Glutamatergic neuron (in vitro differentiated cells): ENCODE measurements around the gene RNF182. TPM values are rescaled to one million over a fixed set of nuclear protein-coding genes. Genes with fewer than 3 reads are reported as not detected.

ENCODE experiments used
- DNase-seq: peaks from one replicate; pipeline ENCODE4 v3.0.0; 2022
- H3K27ac Mint-ChIP-seq: one replicate; pipeline ENCODE4 v1.8.0; 2020; ENCODE audit warnings: mild to moderate bottlenecking, mixed read lengths, inconsistent platforms; ENCODE audit not compliant: unreplicated experiment
- H3K27me3 Mint-ChIP-seq: one replicate; pipeline ENCODE4 v1.8.0; 2020; ENCODE audit warnings: mild to moderate bottlenecking, moderate library complexity, mixed read lengths, inconsistent platforms; ENCODE audit not compliant: unreplicated experiment
- H3K36me3 Mint-ChIP-seq: one replicate; pipeline ENCODE4 v1.8.0; 2020; ENCODE audit warnings: mild to moderate bottlenecking, mixed read lengths, inconsistent platforms; ENCODE audit not compliant: unreplicated experiment
- H3K4me1 Mint-ChIP-seq: one replicate; pipeline ENCODE4 v1.8.0; 2020; ENCODE audit warnings: mild to moderate bottlenecking, low read depth, mixed read lengths, inconsistent platforms; ENCODE audit not compliant: unreplicated experiment
- H3K4me3 Mint-ChIP-seq: one replicate; pipeline ENCODE4 v1.8.0; 2020; ENCODE audit warnings: mild to moderate bottlenecking, mixed read lengths, inconsistent platforms; ENCODE audit not compliant: unreplicated experiment
- H3K9me3 Mint-ChIP-seq: one replicate; pipeline ENCODE4 v1.8.0; 2020; ENCODE audit warnings: mild to moderate bottlenecking, moderate library complexity, mixed read lengths, inconsistent platforms; ENCODE audit not compliant: unreplicated experiment
- CTCF ChIP-seq: fragments of 200-600 bp; sonication (generic); IDR thresholded peaks from one replicate; pipeline ENCODE4 v1.5.0; 2021; ENCODE audit not compliant: partially characterized antibody, unreplicated experiment
- total RNA-seq: library from RNA; stranded (reverse); fragmentation: NEBNext Ultra II Directional; extraction: Animal tissue kit (Norgen Biotek cat#: 25700); gene quantifications from one replicate; pipeline ENCODE4 v1.2.1, GENCODE V29; 2021; ENCODE audit not compliant: unreplicated experiment

RNF182 gene
- total RNA-seq, 1 donor from 2014 or later: 1.8 TPM

GRCh38 chr6:14028631-14029030, 103.9 kb downstream of the RNF182 start:
- H3K36me3 Mint-ChIP-seq: no peaks in the 10 kb centered on the region
- peaks cover 2% of the 10 kb centered on the region for H3K27me3 Mint-ChIP-seq
- H3K27ac Mint-ChIP-seq: no peak overlapping the region
- DNase-seq: no peak
- TF ChIP-seq CTCF: no peak
- H3K4me3 Mint-ChIP-seq: no peak overlapping the region
- no peaks in the 10 kb centered on the region for H3K4me1 Mint-ChIP-seq
- peaks cover 2% of the 10 kb centered on the region for H3K9me3 Mint-ChIP-seq

GRCh38 chr6:14029605-14030004, 104.9 kb downstream of the RNF182 start:
- Mint-ChIP-seq H3K27ac (no peak overlapping the region), H3K27me3 (peaks cover under 1% of the 10 kb centered on the region), H3K9me3 (peaks cover 2% of the 10 kb centered on the region), H3K36me3 (no peaks in the 10 kb centered on the region), H3K4me3 (no peak overlapping the region), H3K4me1 (no peaks in the 10 kb centered on the region)
- DNase-seq: no peak
- no peak for TF ChIP-seq CTCF

Other genes with a start within 250 kb of the RNF182 start
- gene RANBP9, start 213.1 kb upstream of the RNF182 start, total RNA-seq: 50.2 TPM
- gene MCUR1, start 110.4 kb upstream of the RNF182 start, total RNA-seq: 14.1 TPM
- gene CD83, start 192.8 kb downstream of the RNF182 start, total RNA-seq: 0.34 TPM